ENCODE data around the gene TMEM203. TPM values are rescaled to one million over a fixed set of nuclear protein-coding genes. Genes with fewer than 3 reads are reported as not detected.

TMEM203 gene
- total RNA-seq, 2 experiments from 2014 or later, result 42.9 to 58.2 TPM

GRCh38 chr9:137159105-137160053 lies 46.1 kb downstream of the TMEM203 start:
- Histone ChIP-seq H4K20me1 (ENCODE audit: insufficient read depth, low read length) (no peaks in the 10 kb centered on the region), H3K4me1 (ENCODE audit: insufficient read depth, low read length, poor library complexity, severe bottlenecking) (peaks cover 30% of the 10 kb centered on the region), H2AFZ (ENCODE audit: low read length) (no peak overlapping the region), H3K9me3 (ENCODE audit: low read length) (no peaks in the 10 kb centered on the region), H3K27ac (ENCODE audit: low read depth, low read length, poor library complexity, severe bottlenecking) (no peak overlapping the region), H3K79me2 (ENCODE audit: insufficient read depth, low read depth, low read length) (no peaks in the 10 kb centered on the region), H3K36me3 (ENCODE audit: insufficient read depth, low read length) (no peaks in the 10 kb centered on the region), H3K4me3 (ENCODE audit: low read depth, low read length, poor library complexity, severe bottlenecking) (no peak overlapping the region), H3K4me2 (ENCODE audit: low read length) (0 out of 2 replicates have a peak overlapping the region, but pooled peaks have one; percentile 23), H3K9me2 (ENCODE audit: insufficient read depth, low read length) (no peaks in the 10 kb centered on the region)
- TF ChIP-seq CTCF (conservative IDR thresholded peaks at IDR 0.05; ENCODE audit: low read length), result no peak
- TF ChIP-seq EZH2phosphoT487 (IDR thresholded peaks at IDR 0.05; ENCODE audit: borderline replicate concordance, low read depth, low read length), result no peak
- CTCF ChIA-PET (ENCODE audit: unreplicated experiment), result no interaction called here
- POLR2A ChIA-PET, result interaction anchor here (0.8 kb wide), 1 partner anchor 9 kb away, joined by 5 read pairs; no protein-coding TSS in a partner anchor
- intact Hi-C loops (cut with micrococcal nuclease; ENCODE audit: unreplicated experiment), result loop anchor here (10.0 kb wide), 1 partner anchor 615 kb away; the partner anchor contains the start of gene NOTCH1
- no TSS peak for BruUV-seq (replicated peaks)
- DNase-seq (ENCODE audit: low spot score), result no peak

GRCh38 chr9:137158625-137159024 lies 46.8 kb downstream of the TMEM203 start:
- TF ChIP-seq CTCF (conservative IDR thresholded peaks at IDR 0.05; ENCODE audit: low read length) (no peak), EZH2phosphoT487 (IDR thresholded peaks at IDR 0.05; ENCODE audit: borderline replicate concordance, low read depth, low read length) (no peak)
- Histone ChIP-seq H4K20me1 (ENCODE audit: insufficient read depth, low read length) (no peaks in the 10 kb centered on the region), H3K9me2 (ENCODE audit: insufficient read depth, low read length) (no peaks in the 10 kb centered on the region), H3K4me1 (ENCODE audit: insufficient read depth, low read length, poor library complexity, severe bottlenecking) (peaks cover 30% of the 10 kb centered on the region), H3K9me3 (ENCODE audit: low read length) (no peaks in the 10 kb centered on the region), H2AFZ (ENCODE audit: low read length) (no peak overlapping the region), H3K36me3 (ENCODE audit: insufficient read depth, low read length) (no peaks in the 10 kb centered on the region), H3K27ac (ENCODE audit: low read depth, low read length, poor library complexity, severe bottlenecking) (no peak overlapping the region), H3K79me2 (ENCODE audit: insufficient read depth, low read depth, low read length) (no peaks in the 10 kb centered on the region), H3K4me3 (ENCODE audit: low read depth, low read length, poor library complexity, severe bottlenecking) (no peak overlapping the region), H3K4me2 (ENCODE audit: low read length) (peak overlapping the region; percentile 23)
- no TSS peak for BruUV-seq (replicated peaks)
- POLR2A ChIA-PET, result interaction anchor here (0.8 kb wide), 1 partner anchor 8 kb away, joined by 5 read pairs; no protein-coding TSS in a partner anchor
- intact Hi-C loops (cut with micrococcal nuclease; ENCODE audit: unreplicated experiment), result loop anchor here (10.0 kb wide), 1 partner anchor 614 kb away; the partner anchor contains the start of gene NOTCH1
- CTCF ChIA-PET (ENCODE audit: unreplicated experiment), result no interaction called here
- no peak for DNase-seq (ENCODE audit: low spot score)
